Limb (tissue), 2 donors: ENCODE measurements around the gene FBXL20.

Source experiments
- DNase-seq, 2 donors: peaks; one replicate each; pipeline ENCODE4 v3.0.0-alpha.2; 2016; ENCODE audit errors: extremely low spot score in 2 of 2

The FBXL20 gene

GRCh38 chr17:39204245-39204644 lies 197.2 kb downstream of the FBXL20 start:
- DNase-seq: no peak
